Fibroblast of lung (primary cell): ENCODE measurements around the gene DENND4B. TPM values are rescaled to one million over a fixed set of nuclear protein-coding genes. Genes with fewer than 3 reads are reported as not detected.

ENCODE experiments used
- DNase-seq, 2 donors: peaks; one replicate each; pipeline versions ENCODE4 v3.0.0 to v3.0.0-alpha.2; 2010; ENCODE audit warnings: low read depth in 2 of 2
- H2AFZ ChIP-seq: 2 replicates; pipeline ENCODE4 v1.5.1; 2012; ENCODE audit warnings: low read length, control low read depth, inconsistent platforms
- H3K27ac ChIP-seq: 2 replicates; pipeline ENCODE4 v1.5.1; 2011; ENCODE audit warnings: low read length, control low read depth; ENCODE audit not compliant: insufficient read depth
- H3K27me3 ChIP-seq: 2 replicates; pipeline ENCODE4 v1.5.1; 2011; ENCODE audit warnings: mild to moderate bottlenecking, low read length; ENCODE audit not compliant: control insufficient read depth, insufficient read depth
- H3K36me3 ChIP-seq: 2 replicates; pipeline ENCODE4 v1.5.1; 2011; ENCODE audit warnings: low read length; ENCODE audit not compliant: control insufficient read depth, insufficient read depth
- H3K4me1 ChIP-seq: 2 replicates; pipeline ENCODE4 v1.5.1; 2011; ENCODE audit warnings: low read length; ENCODE audit not compliant: control insufficient read depth, insufficient read depth; ENCODE audit errors: extremely low read depth
- H3K4me2 ChIP-seq: 2 replicates; pipeline ENCODE4 v1.5.1; 2011; ENCODE audit warnings: low read length, control low read depth; ENCODE audit not compliant: insufficient read depth; ENCODE audit errors: extremely low read depth
- H3K4me3 ChIP-seq, 4 experiments: fragments of 200-600 bp in 1 of 4; sonication (generic) in 1 of 4; replicated peaks in 1 of 4; 2 replicates each; pipeline ENCODE4 v1.5.1; 2011 to 2016; ENCODE audit warnings: low read length in 4 of 4, low read depth in 3 of 4, mild to moderate bottlenecking in 3 of 4, control low read depth in 2 of 4, inconsistent platforms in 1 of 4, mixed read lengths in 1 of 4; ENCODE audit not compliant: insufficient read depth in 1 of 4; ENCODE audit errors: control extremely low read depth in 1 of 4
- H3K79me2 ChIP-seq: 2 replicates; pipeline ENCODE4 v1.5.1; 2012; ENCODE audit warnings: mild to moderate bottlenecking, low read length, inconsistent platforms; ENCODE audit not compliant: control insufficient read depth, insufficient read depth
- H3K9ac ChIP-seq: 2 replicates; pipeline ENCODE4 v1.5.1; 2011; ENCODE audit warnings: mild to moderate bottlenecking, low read length, control low read depth; ENCODE audit not compliant: insufficient read depth
- H3K9me3 ChIP-seq: 2 replicates; pipeline ENCODE4 v1.5.1; 2012; ENCODE audit warnings: low read depth, low read length; ENCODE audit not compliant: control insufficient read depth, insufficient read depth
- H4K20me1 ChIP-seq: 2 replicates; pipeline ENCODE4 v1.5.1; 2011; ENCODE audit warnings: low read length; ENCODE audit not compliant: control insufficient read depth, insufficient read depth; ENCODE audit errors: extremely low read depth
- EZH2 ChIP-seq: IDR thresholded peaks from 2 replicates; pipeline ENCODE4 v1.5.1; 2012; ENCODE audit warnings: low read length, control low read depth, mild to moderate bottlenecking; ENCODE audit errors: missing control alignments
- polyA plus RNA-seq, 2 donors: library from polyadenylated mRNA; depleted of rRNA in 1 of 2; stranded (reverse) in 1 of 2; unstranded in 1 of 2; fragments of >200 nt; gene quantifications; 2 replicates each; pipeline ENCODE4 v1.2.1, GENCODE V29; 2011 to 2012; ENCODE audit warnings: missing spikeins in 1 of 2
- total RNA-seq: library from RNA; depleted of rRNA; stranded (reverse); fragments of >200 nt; gene quantifications from 2 replicates; pipeline ENCODE4 v1.2.1, GENCODE V29; 2014
- TF ChIP-seq, protein P1 (sequence below), 2 donors: IDR thresholded peaks in 1 of 2; conservative IDR thresholded peaks in 1 of 2; 1 replicate in 1 of 2; 2 replicates in 1 of 2; pipeline ENCODE4 v1.5.1; 2011 to 2012; ENCODE audit warnings: low read length in 2 of 2, control low read depth in 1 of 2, inconsistent platforms in 1 of 2, low read depth in 1 of 2, mild to moderate bottlenecking in 1 of 2

Gene DENND4B
- total and polyA plus RNA-seq, 2 donors (not counting 1 experiment from before 2014, with no cell fraction given): 9.1 to 17.7 TPM

DNA sequence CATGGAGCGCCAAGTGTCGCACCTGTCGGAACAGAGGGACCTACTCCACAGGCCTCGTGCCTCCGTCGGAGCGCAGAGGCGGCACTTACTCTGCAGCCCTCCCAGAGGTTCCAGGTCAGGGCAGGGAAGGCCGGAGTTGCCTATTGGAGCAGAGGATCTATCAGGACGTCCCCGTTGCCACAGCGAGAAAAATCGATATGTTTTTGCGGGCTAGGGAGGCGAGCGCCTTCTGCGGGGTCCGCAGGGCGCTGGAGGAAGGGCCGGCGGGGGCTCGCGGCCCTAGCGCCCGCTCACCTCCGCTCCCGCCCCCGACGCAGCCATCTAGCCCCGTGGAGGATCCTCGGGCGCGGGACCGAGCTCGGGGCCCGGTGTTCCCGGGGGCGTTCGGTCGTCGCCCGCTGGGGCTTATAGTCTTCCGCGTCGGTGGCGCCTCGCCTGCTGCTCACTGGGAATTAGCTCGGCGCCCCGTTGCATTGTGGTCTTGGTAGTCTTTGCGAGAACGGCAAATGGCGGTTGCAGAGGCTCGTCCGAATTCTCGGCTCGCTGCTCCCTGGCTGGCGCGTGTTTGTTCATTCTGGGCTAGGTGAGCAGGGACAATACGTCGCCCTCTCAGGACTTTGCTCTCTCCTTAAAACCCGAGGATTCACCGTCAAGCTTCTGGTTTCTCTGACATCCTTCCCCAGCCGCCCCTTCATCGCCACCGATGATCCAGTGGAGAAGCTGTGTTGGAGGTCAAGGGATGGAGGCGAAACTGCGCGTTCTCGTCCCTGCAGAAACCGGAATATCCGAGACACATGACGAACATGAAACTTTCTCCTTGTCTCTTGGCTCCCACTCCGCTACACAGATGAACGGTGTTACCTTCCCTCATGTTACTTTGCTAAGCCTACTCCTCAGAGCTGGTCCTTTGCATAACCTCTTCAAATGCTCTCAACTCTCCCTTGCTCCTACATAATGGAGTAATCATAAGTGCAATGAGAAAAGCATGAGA, 31.0 kb upstream of the DENND4B start, which contains the start of gene JTB:
Gene JTB (minus strand): TSS at position 425 of the 991 bp plus-strand sequence. CDS start 422 bp downstream, at position 3.
- Histone ChIP-seq H4K20me1 (no peaks in the 10 kb centered on the region), H3K4me3 (peak within 1 kb of the TSS; percentile 85 to 100 (median 96)), H3K4me2 (peak within 1 kb of the TSS; percentile 96), H3K27me3 (no peaks in the 10 kb centered on the region), H2AFZ (peak within 1 kb of the TSS; percentile 97), H3K79me2 (peaks cover 17% of the 10 kb centered on the region), H3K9me3 (no peaks in the 10 kb centered on the region), H3K4me1 (peaks cover 6% of the 10 kb centered on the region), H3K9ac (peak within 1 kb of the TSS; percentile 89), H3K36me3 (peaks cover 19% of the 10 kb centered on the region), H3K27ac (peak within 1 kb of the TSS; percentile 81)
- TF ChIP-seq, protein P1, sequence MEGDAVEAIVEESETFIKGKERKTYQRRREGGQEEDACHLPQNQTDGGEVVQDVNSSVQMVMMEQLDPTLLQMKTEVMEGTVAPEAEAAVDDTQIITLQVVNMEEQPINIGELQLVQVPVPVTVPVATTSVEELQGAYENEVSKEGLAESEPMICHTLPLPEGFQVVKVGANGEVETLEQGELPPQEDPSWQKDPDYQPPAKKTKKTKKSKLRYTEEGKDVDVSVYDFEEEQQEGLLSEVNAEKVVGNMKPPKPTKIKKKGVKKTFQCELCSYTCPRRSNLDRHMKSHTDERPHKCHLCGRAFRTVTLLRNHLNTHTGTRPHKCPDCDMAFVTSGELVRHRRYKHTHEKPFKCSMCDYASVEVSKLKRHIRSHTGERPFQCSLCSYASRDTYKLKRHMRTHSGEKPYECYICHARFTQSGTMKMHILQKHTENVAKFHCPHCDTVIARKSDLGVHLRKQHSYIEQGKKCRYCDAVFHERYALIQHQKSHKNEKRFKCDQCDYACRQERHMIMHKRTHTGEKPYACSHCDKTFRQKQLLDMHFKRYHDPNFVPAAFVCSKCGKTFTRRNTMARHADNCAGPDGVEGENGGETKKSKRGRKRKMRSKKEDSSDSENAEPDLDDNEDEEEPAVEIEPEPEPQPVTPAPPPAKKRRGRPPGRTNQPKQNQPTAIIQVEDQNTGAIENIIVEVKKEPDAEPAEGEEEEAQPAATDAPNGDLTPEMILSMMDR (conservative IDR thresholded peaks at IDR 0.05 in 1 of 2, IDR thresholded peaks at IDR 0.05 in 1 of 2; ENCODE audit: low read depth in 1 of 2, low read length in 2 of 2): no peak
- no peak for TF ChIP-seq EZH2
- DNase-seq: peak; percentile 78 to 81

DNA sequence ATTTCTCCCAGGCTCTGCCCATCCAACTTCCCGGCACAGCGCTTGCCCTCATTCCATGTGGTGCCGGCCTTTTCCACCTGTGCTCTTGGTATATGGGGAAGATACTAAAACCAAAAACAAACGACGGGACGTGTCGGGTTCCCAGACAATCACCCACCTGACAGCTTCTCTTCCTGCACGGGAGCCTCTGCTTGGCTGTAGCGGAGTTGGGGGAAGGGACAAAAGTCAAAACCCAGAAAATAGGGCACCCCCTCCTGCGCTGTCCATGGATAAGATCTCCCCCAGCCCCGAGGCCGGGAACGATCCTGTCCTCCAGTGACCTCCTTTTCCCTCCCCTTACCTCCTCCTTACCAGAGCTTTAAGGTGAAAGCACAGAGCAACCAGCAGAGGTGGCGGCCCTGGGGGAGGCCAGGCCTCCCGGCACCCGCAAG, 30.3 kb upstream of the DENND4B start:
- Histone ChIP-seq H3K4me2 (peak overlapping the region; percentile 94), H4K20me1 (no peaks in the 10 kb centered on the region), H3K9me3 (no peaks in the 10 kb centered on the region), H3K27me3 (no peaks in the 10 kb centered on the region), H3K4me1 (peaks cover 6% of the 10 kb centered on the region), H3K27ac (peak overlapping the region; percentile 81), H3K79me2 (peaks cover 17% of the 10 kb centered on the region), H3K9ac (peak overlapping the region; percentile 89), H2AFZ (peak overlapping the region; percentile 70), H3K36me3 (peaks cover 17% of the 10 kb centered on the region), H3K4me3 (peak overlapping the region; percentile 85 to 100 (median 96))
- TF ChIP-seq, protein P1 (conservative IDR thresholded peaks at IDR 0.05 in 1 of 2, IDR thresholded peaks at IDR 0.05 in 1 of 2; ENCODE audit: low read depth in 1 of 2, low read length in 2 of 2): no peak
- no peak for TF ChIP-seq EZH2
- no peak for DNase-seq

DNA sequence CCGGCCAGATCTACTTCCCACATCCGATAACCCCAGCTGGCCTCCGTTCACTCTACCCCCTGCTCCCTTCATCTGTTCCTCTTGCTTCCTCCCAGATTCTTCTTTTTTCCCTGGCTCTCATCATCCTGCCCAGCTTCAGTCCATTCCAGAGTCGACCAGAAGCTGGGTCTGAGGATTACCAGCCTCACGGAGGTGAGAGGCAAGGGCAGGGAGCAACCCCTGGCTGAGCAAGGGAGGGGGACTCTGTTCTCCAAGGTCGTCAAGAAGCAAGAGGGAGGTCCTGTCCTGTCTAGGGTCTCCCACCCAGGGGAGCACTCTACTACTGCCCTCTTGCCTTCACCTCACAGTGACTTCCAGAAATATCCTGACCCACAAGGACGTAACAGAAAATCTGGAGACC, 27.0 kb upstream of the DENND4B start:
- no peak overlapping the region for H2AFZ ChIP-seq
- H3K27me3 ChIP-seq: no peaks in the 10 kb centered on the region
- H4K20me1 ChIP-seq: no peaks in the 10 kb centered on the region
- H3K36me3 ChIP-seq: peaks cover 13% of the 10 kb centered on the region
- H3K4me3 ChIP-seq: no peak overlapping the region
- H3K9me3 ChIP-seq: no peaks in the 10 kb centered on the region
- H3K4me1 ChIP-seq: peaks cover 5% of the 10 kb centered on the region
- no peak overlapping the region for H3K9ac ChIP-seq
- H3K79me2 ChIP-seq: peaks cover 17% of the 10 kb centered on the region
- TF ChIP-seq EZH2: no peak
- no peak overlapping the region for H3K4me2 ChIP-seq
- H3K27ac ChIP-seq: no peak overlapping the region
- DNase-seq: no peak
